GM12892 (cell line): Measurements from ENCODE around the gene FAM180A.

Experiments
- DNase-seq: peaks from one replicate; pipeline ENCODE4 v3.0.0; 2011; ENCODE audit not compliant: insufficient read length
- FAIRE-seq: peaks from 2 replicates; lab custom pipeline; 2011; peaks lifted over from hg19 to GRCh38; lab: Jason Lieb, UNC
- POLR2A ChIP-seq: IDR thresholded peaks from 2 replicates; pipeline ENCODE4 v1.6.1; 2011; ENCODE audit warnings: low read depth, low read length, control low read depth
- POLR2AphosphoS5 ChIP-seq: IDR thresholded peaks from 2 replicates; pipeline ENCODE4 v1.6.1; 2011; ENCODE audit warnings: low read depth, low read length, control low read depth
- TAF1 ChIP-seq: IDR thresholded peaks from 2 replicates; pipeline ENCODE4 v1.6.1; 2011; ENCODE audit warnings: low read depth, mild to moderate bottlenecking, control low read depth, low read length, borderline replicate concordance

The FAM180A gene

DNA sequence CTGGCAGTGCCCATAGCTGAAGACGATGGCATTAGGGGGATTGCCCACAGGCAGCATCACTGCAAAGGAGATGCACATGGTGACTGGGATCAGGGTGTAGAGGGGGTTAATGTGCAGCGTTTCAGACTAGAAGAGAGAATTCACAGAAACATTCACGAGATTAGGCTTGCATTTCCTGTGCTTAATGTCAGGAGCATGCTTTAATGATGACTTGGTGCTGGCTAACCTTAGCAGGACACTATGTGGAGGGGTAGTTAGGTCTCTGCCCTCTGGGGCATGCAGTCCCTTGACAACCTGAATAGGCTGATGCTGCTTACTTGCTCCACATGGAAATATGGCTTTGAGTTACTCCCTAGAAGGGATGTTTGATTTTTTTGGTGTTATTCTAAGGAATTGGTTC lies 64.5 kb downstream of the FAM180A start:
- TF ChIP-seq POLR2AphosphoS5 (no peak), POLR2A (no peak), TAF1 (no peak)
- FAIRE-seq: no peak
- DNase-seq: no peak

DNA sequence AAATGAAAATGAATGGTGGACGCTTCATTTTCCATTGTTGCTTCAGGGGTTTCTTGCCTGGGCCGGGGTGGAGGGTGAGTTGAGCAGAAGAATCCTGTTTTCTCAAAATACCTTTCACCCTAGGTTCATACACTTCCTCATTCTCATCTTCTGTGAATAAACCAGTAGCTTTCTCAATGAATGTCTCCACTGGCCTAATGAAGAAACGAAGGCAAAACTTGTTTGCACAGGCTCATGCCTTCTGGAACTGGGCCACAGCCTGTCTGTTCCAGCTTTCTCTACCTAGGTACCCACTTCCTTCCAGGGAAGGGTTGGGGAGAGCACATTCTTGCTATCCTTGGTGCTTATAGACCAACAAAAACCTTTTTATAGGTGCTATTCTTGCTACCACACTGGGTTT lies 65.0 kb downstream of the FAM180A start:
- TF ChIP-seq POLR2A (no peak), POLR2AphosphoS5 (no peak), TAF1 (no peak)
- no peak for DNase-seq
- no peak for FAIRE-seq

DNA sequence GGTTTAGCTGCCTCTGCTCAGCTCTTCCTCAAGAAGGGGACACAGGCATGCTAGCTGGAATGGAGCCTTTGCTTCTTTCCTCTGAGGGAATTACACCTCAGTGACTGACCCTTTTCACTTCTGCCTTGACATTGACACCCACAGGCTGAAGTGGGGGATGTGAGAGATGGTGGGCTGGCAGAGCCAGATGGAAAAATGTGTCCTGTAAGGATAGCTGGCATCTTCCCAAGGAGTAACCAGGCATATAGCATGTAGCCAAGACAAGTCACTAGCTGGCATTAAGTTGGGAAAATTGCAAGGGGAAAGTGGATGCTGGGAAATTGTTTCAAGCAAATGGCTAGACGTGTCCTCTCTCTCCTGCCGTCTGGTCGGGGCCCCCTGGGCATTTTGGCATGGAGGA lies 66.4 kb downstream of the FAM180A start:
- FAIRE-seq (no peak), DNase-seq (no peak)
- TF ChIP-seq TAF1 (no peak), POLR2A (no peak), POLR2AphosphoS5 (no peak)

DNA sequence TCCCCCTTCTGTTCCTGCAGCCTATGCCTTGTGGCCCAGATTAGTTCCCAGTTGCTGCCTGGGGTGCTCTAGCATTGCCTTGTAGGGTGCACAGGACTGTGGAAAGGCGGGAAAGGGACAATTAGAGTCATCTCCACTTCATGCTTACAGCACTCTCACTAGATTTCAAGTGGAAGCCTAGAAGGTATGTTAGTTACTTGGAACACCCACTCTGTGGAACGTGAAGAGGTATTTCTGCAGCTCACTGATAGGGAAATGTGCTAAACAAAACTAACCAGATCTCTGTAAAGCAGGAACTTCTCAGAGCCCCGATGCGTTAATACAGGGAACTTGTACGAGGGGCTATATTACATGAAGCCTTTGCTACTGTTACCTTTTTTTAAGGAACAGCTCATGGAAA lies 66.9 kb downstream of the FAM180A start:
- FAIRE-seq (no peak), DNase-seq (no peak)
- no peak for TF ChIP-seq TAF1
- TF ChIP-seq POLR2AphosphoS5: no peak
- TF ChIP-seq POLR2A: no peak
